ENCODE data around the gene WWTR1.

The WWTR1 gene

GRCh38 chr3:149657926-149658743 lies at the start of gene WWTR1:
TSS of gene WWTR1 (minus strand) at chr3:149658025. CDS start at chr3:149657306, 719 bp downstream.
- peak; percentile 64 for DNase-seq

GRCh38 chr3:149706905-149707304 lies 49.1 kb upstream of the WWTR1 start:
- DNase-seq, result no peak

GRCh38 chr3:149705416-149705815 lies 47.6 kb upstream of the WWTR1 start:
- no peak for DNase-seq

GRCh38 chr3:149703466-149703865 lies 45.6 kb upstream of the WWTR1 start:
- no peak for DNase-seq

GRCh38 chr3:149702691-149703441 lies 45.0 kb upstream of the WWTR1 start:
- no peak for DNase-seq

- DNase-seq, result no peak
These were observed 44.1 kb upstream of the WWTR1 start for GRCh38 chr3:149701977-149702350.

- no peak for DNase-seq
These were observed 43.6 kb upstream of the WWTR1 start for GRCh38 chr3:149701206-149701976.

GRCh38 chr3:149688122-149688757 lies 30.4 kb upstream of the WWTR1 start:
- no peak for DNase-seq

- DNase-seq, result no peak
These were observed 29.2 kb upstream of the WWTR1 start for GRCh38 chr3:149686996-149687395.

- DNase-seq, result no peak
These were observed 20.6 kb upstream of the WWTR1 start for GRCh38 chr3:149678351-149678950.

GRCh38 chr3:149673393-149673792 lies 15.6 kb upstream of the WWTR1 start:
- no peak for DNase-seq

- no peak for DNase-seq
These were observed 13.1 kb upstream of the WWTR1 start for GRCh38 chr3:149670742-149671492.

- DNase-seq, result no peak
These were observed 9.8 kb upstream of the WWTR1 start for GRCh38 chr3:149667576-149667975.

GRCh38 chr3:149663966-149664365 lies 6.1 kb upstream of the WWTR1 start:
- no peak for DNase-seq

GRCh38 chr3:149662240-149662887 lies 4.5 kb upstream of the WWTR1 start:
- DNase-seq, result no peak

GRCh38 chr3:149660462-149660861 lies 2.6 kb upstream of the WWTR1 start:
- peak; percentile 36 for DNase-seq

- DNase-seq, result no peak
These were observed 1.1 kb upstream of the WWTR1 start for GRCh38 chr3:149658744-149659497.

- peak; percentile 49 for DNase-seq
These were observed 402 bp downstream of the WWTR1 start for GRCh38 chr3:149657321-149657925.

GRCh38 chr3:149655826-149656574 lies 1.8 kb downstream of the WWTR1 start:
- no peak for DNase-seq
